Mucosa of descending colon (tissue), 3 donors: ENCODE data around the gene FAU. TPM values are rescaled to one million over a fixed set of nuclear protein-coding genes. Genes with fewer than 3 reads are reported as not detected.

Experiments
- ATAC-seq: fragments of 200-7000 bp; cut with Tn5 transposase; one replicate; pipeline ENCODE4 v1.9.1; 2020; ENCODE audit warnings: mild to moderate bottlenecking, moderate library complexity
- DNase-seq, 3 donors: peaks; one replicate each; pipeline ENCODE4 v3.0.0-alpha.2; 2020
- H3K36me3 ChIP-seq: fragments of 200-600 bp; one replicate; pipeline ENCODE4 v1.8.0; 2021; ENCODE audit warnings: low read depth, mild to moderate bottlenecking
- H3K4me1 ChIP-seq: fragments of 200-600 bp; one replicate; pipeline ENCODE4 v1.8.0; 2021; ENCODE audit warnings: low read depth, mild to moderate bottlenecking
- H3K4me3 ChIP-seq: fragments of 200-600 bp; one replicate; pipeline ENCODE4 v1.8.0; 2021; ENCODE audit warnings: mild to moderate bottlenecking
- H3K9me3 ChIP-seq: fragments of 200-600 bp; one replicate; pipeline ENCODE4 v1.8.0; 2021; ENCODE audit warnings: mild to moderate bottlenecking
- intact Hi-C, 2 donors: fragments of 100-400 bp; cut with DNase I in 1 of 2; cut with micrococcal nuclease in 1 of 2; formaldehyde crosslinking; loops; one replicate each; pipeline versions ENCODE4 v1.11.0 to v1.11.1; 2022; cut with DNase I, micrococcal nuclease
- total RNA-seq, 3 donors: library from RNA; stranded (reverse); fragmentation: NEBNext Ultra II Directional in 2 of 3; extraction: Animal tissue kit (Norgen Biotek cat#: 25700) in 2 of 3; gene quantifications; one replicate each; pipeline versions ENCODE4 v1.2.1 to v1.2.4, GENCODE V29; 2021 to 2023
- TF ChIP-seq, protein P1 (sequence below): fragments of 200-600 bp; IDR thresholded peaks from one replicate; pipeline ENCODE4 v1.8.0; 2022; ENCODE audit warnings: antibody characterized with exemption, mild to moderate bottlenecking
- donor health status: DM: no; HTN: no; CAD: no; lungs with moderate emphysema.
- donor health status: DM: no; HTN: no; CAD: no.
- donor health status: DM: no; HTN: yes; CAD: no.

FAU gene
- total RNA-seq, 3 donors from 2014 or later = 680 to 873 (median 705) TPM

GRCh38 chr11:65109231-65110198, 12.4 kb downstream of the FAU start:
- no peak overlapping the region for H3K4me3 ChIP-seq
- DNase-seq = peak in 1 of 3 donors; percentile 65
- intact Hi-C loops = no loop called here

GRCh38 chr11:65108469-65109123, 13.3 kb downstream of the FAU start:
- ATAC-seq (no peak), DNase-seq (no peak)
- Histone ChIP-seq H3K4me3 (no peak overlapping the region), H3K9me3 (no peaks in the 10 kb centered on the region), H3K36me3 (peaks cover 5% of the 10 kb centered on the region), H3K4me1 (peaks cover 22% of the 10 kb centered on the region)
- intact Hi-C loops = no loop called here
- TF ChIP-seq, protein P1, sequence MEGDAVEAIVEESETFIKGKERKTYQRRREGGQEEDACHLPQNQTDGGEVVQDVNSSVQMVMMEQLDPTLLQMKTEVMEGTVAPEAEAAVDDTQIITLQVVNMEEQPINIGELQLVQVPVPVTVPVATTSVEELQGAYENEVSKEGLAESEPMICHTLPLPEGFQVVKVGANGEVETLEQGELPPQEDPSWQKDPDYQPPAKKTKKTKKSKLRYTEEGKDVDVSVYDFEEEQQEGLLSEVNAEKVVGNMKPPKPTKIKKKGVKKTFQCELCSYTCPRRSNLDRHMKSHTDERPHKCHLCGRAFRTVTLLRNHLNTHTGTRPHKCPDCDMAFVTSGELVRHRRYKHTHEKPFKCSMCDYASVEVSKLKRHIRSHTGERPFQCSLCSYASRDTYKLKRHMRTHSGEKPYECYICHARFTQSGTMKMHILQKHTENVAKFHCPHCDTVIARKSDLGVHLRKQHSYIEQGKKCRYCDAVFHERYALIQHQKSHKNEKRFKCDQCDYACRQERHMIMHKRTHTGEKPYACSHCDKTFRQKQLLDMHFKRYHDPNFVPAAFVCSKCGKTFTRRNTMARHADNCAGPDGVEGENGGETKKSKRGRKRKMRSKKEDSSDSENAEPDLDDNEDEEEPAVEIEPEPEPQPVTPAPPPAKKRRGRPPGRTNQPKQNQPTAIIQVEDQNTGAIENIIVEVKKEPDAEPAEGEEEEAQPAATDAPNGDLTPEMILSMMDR = no peak

More at GRCh38 chr11:65109231-65110198, 12.4 kb downstream of the FAU start:
- Histone ChIP-seq H3K4me1 (peaks cover 23% of the 10 kb centered on the region), H3K36me3 (peaks cover 5% of the 10 kb centered on the region), H3K9me3 (no peaks in the 10 kb centered on the region)
- TF ChIP-seq, protein P1 = no peak
- no peak for ATAC-seq

DNA sequence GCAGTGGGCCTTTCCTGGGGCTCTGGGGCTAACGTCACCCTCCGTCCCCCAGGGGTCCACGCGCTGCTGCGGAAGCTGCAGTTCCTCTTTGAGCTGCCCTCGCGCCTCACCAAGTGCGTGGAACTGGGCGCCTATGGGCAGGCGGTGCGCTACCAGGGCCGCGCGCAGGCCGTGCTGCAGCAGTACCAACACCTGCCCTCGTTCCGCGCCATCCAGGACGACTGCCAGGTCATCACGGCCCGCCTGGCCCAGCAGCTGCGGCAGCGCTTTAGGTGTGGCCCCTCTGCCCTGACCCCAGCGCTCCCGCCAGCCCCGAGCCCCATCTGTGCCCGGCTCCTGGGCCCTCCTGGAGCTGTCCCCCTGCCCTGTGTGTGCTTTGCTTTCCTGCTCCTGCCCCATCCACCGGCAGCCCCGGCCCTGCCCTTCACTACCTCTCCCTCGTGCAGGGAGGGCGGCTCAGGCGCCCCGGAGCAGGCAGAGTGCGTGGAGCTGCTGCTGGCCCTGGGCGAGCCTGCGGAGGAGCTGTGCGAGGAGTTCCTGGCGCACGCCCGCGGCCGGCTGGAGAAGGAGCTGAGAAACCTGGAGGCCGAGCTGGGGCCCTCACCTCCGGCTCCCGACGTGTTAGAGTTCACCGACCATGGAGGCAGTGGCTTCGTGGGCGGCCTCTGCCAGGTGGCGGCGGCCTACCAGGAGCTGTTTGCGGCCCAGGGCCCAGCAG, 14.0 kb downstream of the FAU start:
- TF ChIP-seq, protein P1 = no peak
- intact Hi-C loops = no loop called here
- Histone ChIP-seq H3K9me3 (no peaks in the 10 kb centered on the region), H3K4me3 (no peak overlapping the region), H3K36me3 (peaks cover 5% of the 10 kb centered on the region), H3K4me1 (peaks cover 15% of the 10 kb centered on the region)
- no peak for ATAC-seq
- no peak for DNase-seq

GRCh38 chr11:65107078-65107477, 14.9 kb downstream of the FAU start:
- ATAC-seq = no peak
- Histone ChIP-seq H3K4me1 (peaks cover 11% of the 10 kb centered on the region), H3K9me3 (no peaks in the 10 kb centered on the region), H3K4me3 (no peak overlapping the region), H3K36me3 (peaks cover 5% of the 10 kb centered on the region)
- DNase-seq = no peak
- TF ChIP-seq, protein P1 = no peak
- intact Hi-C loops = no loop called here

DNA sequence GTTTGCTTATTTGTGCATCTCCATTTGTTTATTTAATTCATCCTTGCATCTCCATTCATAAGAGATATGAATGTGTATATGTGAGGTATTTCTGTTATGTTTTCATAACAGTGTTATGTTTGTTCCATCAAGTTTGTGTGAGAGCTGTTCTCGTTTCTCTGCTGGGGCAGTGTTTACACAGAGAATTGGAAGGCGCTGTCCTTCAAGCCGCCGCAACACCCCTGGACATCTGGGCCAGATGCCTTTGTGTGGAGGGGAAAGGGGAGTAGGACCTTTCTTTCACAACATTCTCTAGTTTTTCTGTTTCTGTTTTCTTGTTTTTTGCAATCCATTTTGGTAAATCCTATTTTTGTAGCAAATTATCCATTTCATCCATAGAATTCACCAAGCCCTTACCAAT, 17.3 kb downstream of the FAU start:
- Histone ChIP-seq H3K9me3 (no peaks in the 10 kb centered on the region), H3K4me1 (no peaks in the 10 kb centered on the region), H3K36me3 (peaks cover 5% of the 10 kb centered on the region), H3K4me3 (no peak overlapping the region)
- no peak for ATAC-seq
- TF ChIP-seq, protein P1 = no peak
- intact Hi-C loops = no loop called here
- no peak for DNase-seq
